GM23338 (cell line): ENCODE results near the gene POLR2H. TPM values are rescaled to one million over a fixed set of nuclear protein-coding genes. Genes with fewer than 3 reads are reported as not detected.

Experiments
- ATAC-seq: fragments of 200-7000 bp; cut with Tn5 transposase; 3 replicates; pipeline ENCODE4 v1.9.1; 2020
- DNase-seq: peaks from one replicate; pipeline ENCODE4 v3.0.0-alpha.2; 2015; ENCODE audit warnings: low spot score
- H2AFZ ChIP-seq: fragments of 200-600 bp; sonication (generic); 2 replicates; pipeline ENCODE4 v1.8.0; 2016; ENCODE audit warnings: antibody characterized with exemption, mild to moderate bottlenecking, moderate library complexity
- H3F3A ChIP-seq: fragments of 200-600 bp; sonication (generic); replicated peaks from 2 replicates; pipeline ENCODE4 v1.8.0; 2017; ENCODE audit warnings: antibody characterized with exemption, mixed run types, low read depth
- H3K27ac ChIP-seq: fragments of 200-600 bp; sonication (generic); 2 replicates; pipeline ENCODE4 v1.6.1; 2016; ENCODE audit warnings: low read depth
- H3K27me3 ChIP-seq: fragments of 200-600 bp; sonication (generic); 2 replicates; pipeline ENCODE4 v1.8.0; 2016; ENCODE audit warnings: mild to moderate bottlenecking, mixed run types, moderate library complexity; ENCODE audit not compliant: insufficient read depth
- H3K36me3 ChIP-seq: fragments of 200-600 bp; sonication (generic); 2 replicates; pipeline ENCODE4 v1.8.0; 2016; ENCODE audit warnings: mild to moderate bottlenecking; ENCODE audit not compliant: insufficient read depth
- H3K4me1 ChIP-seq: fragments of 200-600 bp; sonication (generic); 2 replicates; pipeline ENCODE4 v1.8.0; 2016; ENCODE audit warnings: mild to moderate bottlenecking, moderate library complexity; ENCODE audit not compliant: insufficient read depth
- H3K4me2 ChIP-seq: fragments of 200-600 bp; sonication (generic); 2 replicates; pipeline ENCODE4 v1.7.1; 2017; ENCODE audit warnings: mixed run types
- H3K4me3 ChIP-seq: fragments of 200-600 bp; sonication (generic); 2 replicates; pipeline ENCODE4 v1.6.1; 2016; ENCODE audit warnings: mixed run types
- H3K79me2 ChIP-seq: fragments of 200-600 bp; sonication (generic); replicated peaks from 2 replicates; pipeline ENCODE4 v1.8.0; 2017; ENCODE audit warnings: mild to moderate bottlenecking; ENCODE audit not compliant: insufficient read depth
- H3K9me2 ChIP-seq: fragments of 200-600 bp; sonication (generic); 2 replicates; pipeline ENCODE4 v1.8.0; 2017; ENCODE audit not compliant: insufficient read depth
- H4K20me1 ChIP-seq: fragments of 200-600 bp; sonication (generic); replicated peaks from 2 replicates; pipeline ENCODE4 v1.8.0; 2017; ENCODE audit warnings: mild to moderate bottlenecking; ENCODE audit not compliant: insufficient read depth
- H3K27ac Mint-ChIP-seq: 2 replicates; pipeline ENCODE4 v1.8.0; 2020; ENCODE audit warnings: inconsistent platforms, mild to moderate bottlenecking, moderate library complexity, mixed read lengths
- H3K27me3 Mint-ChIP-seq: 3 replicates; pipeline ENCODE4 v1.8.0; 2022; ENCODE audit warnings: low read depth, mild to moderate bottlenecking, moderate library complexity, mixed read lengths, inconsistent platforms; ENCODE audit not compliant: insufficient read depth, poor library complexity
- H3K36me3 Mint-ChIP-seq: 3 replicates; pipeline ENCODE4 v1.8.0; 2021; ENCODE audit warnings: low read depth, mild to moderate bottlenecking, inconsistent platforms, moderate library complexity, mixed read lengths
- H3K4me1 Mint-ChIP-seq: 3 replicates; pipeline ENCODE4 v1.8.0; 2020; ENCODE audit warnings: mild to moderate bottlenecking, inconsistent platforms, mixed read lengths
- H3K4me3 Mint-ChIP-seq: 3 replicates; pipeline ENCODE4 v1.8.0; 2021; ENCODE audit warnings: moderate library complexity, mild to moderate bottlenecking, inconsistent platforms, mixed read lengths
- H3K9me3 Mint-ChIP-seq: 3 replicates; pipeline ENCODE4 v1.8.0; 2020; ENCODE audit warnings: moderate library complexity, mild to moderate bottlenecking, inconsistent platforms, mixed read lengths
- CTCF ChIP-seq, 2 experiments: fragments of 200-600 bp in 1 of 2; sonication (generic) in 1 of 2; conservative IDR thresholded peaks; 2 replicates each; pipeline versions ENCODE4 v1.5.1 to v1.6.1; 2016 to 2017; ENCODE audit warnings: antibody characterized with exemption in 2 of 2, low read depth in 2 of 2, mild to moderate bottlenecking in 2 of 2, moderate library complexity in 1 of 2
- EZH2 ChIP-seq: fragments of 200-600 bp; sonication (generic); IDR thresholded peaks from one replicate; pipeline ENCODE4 v1.8.0; 2017; ENCODE audit warnings: antibody characterized with exemption, mild to moderate bottlenecking, low read depth; ENCODE audit not compliant: unreplicated experiment
- JUNB ChIP-seq: IDR thresholded peaks from one replicate; pipeline ENCODE4 v1.6.1; 2016; ENCODE audit warnings: antibody characterized with exemption; ENCODE audit not compliant: unreplicated experiment
- ZNF462 ChIP-seq: fragments of 250-450 bp; sonication (Bioruptor Pico); IDR thresholded peaks from 2 replicates; pipeline ENCODE4 v1.5.0; 2020; ENCODE audit warnings: mild to moderate bottlenecking, moderate library complexity
- polyA plus RNA-seq: library from polyadenylated mRNA; unstranded; fragments of >200 nt; fragmentation: Nextera tagmentation; extraction: Ambion mirVana; gene quantifications from 2 replicates; pipeline ENCODE4 v1.2.1, GENCODE V29; 2016
- total RNA-seq: library from RNA; depleted of rRNA; stranded (reverse); fragments of >200 nt; shearing (Covaris generic); gene quantifications from 2 replicates; pipeline ENCODE4 v1.2.3, GENCODE V29; 2014

Gene POLR2H
- total and polyA plus RNA-seq, 2 experiments from 2014 or later: 190 to 199 TPM

- Histone ChIP-seq H3K27ac (no peak overlapping the region), H2AFZ (peak overlapping the region; percentile 78; the same call in 1 of the 2 replicates), H3K4me1 (peaks cover 39% of the 10 kb centered on the region), H3K4me3 (peak overlapping the region; percentile 54), H3K4me2 (peak overlapping the region; percentile 85), H3K27me3 (peaks cover 56% of the 10 kb centered on the region), H3K79me2 (no peaks in the 10 kb centered on the region), H4K20me1 (no peaks in the 10 kb centered on the region), H3F3A (0 out of 2 replicates have a peak, but pooled peaks cover 4% of the 10 kb centered on the region), H3K36me3 (no peaks in the 10 kb centered on the region), H3K9me2 (no peaks in the 10 kb centered on the region)
- no peaks in the 10 kb centered on the region for H3K36me3 Mint-ChIP-seq
- DNase-seq (no peak), ATAC-seq (no peak)
- peaks cover 42% of the 10 kb centered on the region for H3K4me1 Mint-ChIP-seq
- TF ChIP-seq JUNB (no peak), EZH2 (peak; percentile 34)
- H3K4me3 Mint-ChIP-seq: peak overlapping the region; percentile 75
- peaks cover 61% of the 10 kb centered on the region for H3K27me3 Mint-ChIP-seq
- no peaks in the 10 kb centered on the region for H3K9me3 Mint-ChIP-seq
- no peak overlapping the region for H3K27ac Mint-ChIP-seq
Measured at GRCh38 chr3:184378651-184379357, 17.3 kb downstream of the POLR2H start.

- Mint-ChIP-seq H3K27ac (no peak within 1 kb of the TSS), H3K27me3 (peaks cover 61% of the 10 kb centered on the region), H3K4me1 (peaks cover 42% of the 10 kb centered on the region), H3K36me3 (no peaks in the 10 kb centered on the region), H3K4me3 (peak within 1 kb of the TSS; percentile 76), H3K9me3 (no peaks in the 10 kb centered on the region)
- Histone ChIP-seq H3K4me2 (peak within 1 kb of the TSS; percentile 87), H3K9me2 (no peaks in the 10 kb centered on the region), H2AFZ (peak within 1 kb of the TSS; percentile 78; the same call in 1 of the 2 replicates), H3K27me3 (peaks cover 62% of the 10 kb centered on the region), H3K4me3 (peak within 1 kb of the TSS; percentile 64), H3K27ac (no peak within 1 kb of the TSS), H3K4me1 (peaks cover 39% of the 10 kb centered on the region), H4K20me1 (no peaks in the 10 kb centered on the region), H3K79me2 (no peaks in the 10 kb centered on the region), H3F3A (0 out of 2 replicates have a peak, but pooled peaks cover 4% of the 10 kb centered on the region), H3K36me3 (no peaks in the 10 kb centered on the region)
- DNase-seq (no peak), ATAC-seq (peak; percentile 7)
- no peak for TF ChIP-seq ZNF462 (CRISPR knock-in tag)
- peak in 1 of 2 experiments; percentile 19; a peak in 1 of 4 replicates for TF ChIP-seq CTCF (conservative IDR thresholded peaks at IDR 0.05; ENCODE audit: low read depth in 2 of 2)
- TF ChIP-seq EZH2: peak; percentile 25
Measured at GRCh38 chr3:184379358-184380184, 18.1 kb downstream of the POLR2H start, which contains the start of gene CHRD. TSS of gene CHRD (plus strand) at chr3:184380054. CDS start at chr3:184380319, 265 bp downstream.
